Ovary (tissue), 3 donors: ENCODE data around the gene LGR6.

ENCODE experiments used
- CTCF ChIP-seq, 3 donors: fragments of 450-650 bp in 2 of 3; fragments of 200-600 bp in 1 of 3; IDR thresholded peaks; one replicate each; pipeline versions ENCODE4 v1.5.1 to v1.8.0; 2016 to 2022; ENCODE audit warnings: antibody characterized with exemption in 3 of 3, mild to moderate bottlenecking in 1 of 3
- POLR2A ChIP-seq: fragments of 450-650 bp; IDR thresholded peaks from one replicate; pipeline ENCODE4 v1.6.1; 2017; ENCODE audit warnings: antibody characterized with exemption, mild to moderate bottlenecking, moderate library complexity
- donor health status: DM: no; HTN: no; CAD: no.

- TF ChIP-seq CTCF (IDR thresholded peaks at IDR 0.05) (no peak), POLR2A (no peak)
Measured at GRCh38 chr1:202264300-202264699, 70.7 kb downstream of the LGR6 start.
